Gastrocnemius medialis (tissue), 4 donors: ENCODE measurements around the gene OR6K3.

ENCODE experiments used
- POLR2A ChIP-seq, 2 donors: fragments of 450-650 bp; IDR thresholded peaks; one replicate each; pipeline ENCODE4 v1.6.1; 2017; ENCODE audit warnings: antibody characterized with exemption in 2 of 2, mild to moderate bottlenecking in 2 of 2, moderate library complexity in 2 of 2
- TF ChIP-seq, protein P1 (sequence below), 5 experiments: fragments of 450-650 bp in 3 of 5; fragments of 200-600 bp in 2 of 5; sonication (generic) in 2 of 5; IDR thresholded peaks in 4 of 5; conservative IDR thresholded peaks in 1 of 5; 1 replicate in 4 of 5; 2 replicates in 1 of 5; pipeline ENCODE4 v1.5.1; 2016 to 2019; ENCODE audit warnings: antibody characterized with exemption in 5 of 5, mild to moderate bottlenecking in 3 of 5, moderate library complexity in 3 of 5

DNA sequence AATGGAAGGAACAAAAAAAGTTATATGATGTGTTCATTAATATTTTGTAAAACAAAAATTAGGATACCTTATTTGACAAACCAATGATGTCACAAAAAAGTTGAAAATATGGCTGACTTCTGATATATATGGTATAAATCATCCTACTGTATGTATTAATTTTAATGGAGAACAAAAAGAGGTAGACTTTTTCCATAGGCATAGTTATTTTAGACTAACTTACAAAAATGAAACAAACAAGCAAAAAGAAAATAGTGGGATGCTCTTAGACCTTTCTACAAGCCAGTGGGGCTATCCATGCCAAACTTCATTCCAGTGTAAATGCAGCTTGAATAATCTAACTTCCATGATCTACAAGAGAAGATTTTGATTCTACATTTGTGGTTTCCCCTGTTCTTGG lies 33.5 kb downstream of the OR6K3 start:
- TF ChIP-seq, protein P1, sequence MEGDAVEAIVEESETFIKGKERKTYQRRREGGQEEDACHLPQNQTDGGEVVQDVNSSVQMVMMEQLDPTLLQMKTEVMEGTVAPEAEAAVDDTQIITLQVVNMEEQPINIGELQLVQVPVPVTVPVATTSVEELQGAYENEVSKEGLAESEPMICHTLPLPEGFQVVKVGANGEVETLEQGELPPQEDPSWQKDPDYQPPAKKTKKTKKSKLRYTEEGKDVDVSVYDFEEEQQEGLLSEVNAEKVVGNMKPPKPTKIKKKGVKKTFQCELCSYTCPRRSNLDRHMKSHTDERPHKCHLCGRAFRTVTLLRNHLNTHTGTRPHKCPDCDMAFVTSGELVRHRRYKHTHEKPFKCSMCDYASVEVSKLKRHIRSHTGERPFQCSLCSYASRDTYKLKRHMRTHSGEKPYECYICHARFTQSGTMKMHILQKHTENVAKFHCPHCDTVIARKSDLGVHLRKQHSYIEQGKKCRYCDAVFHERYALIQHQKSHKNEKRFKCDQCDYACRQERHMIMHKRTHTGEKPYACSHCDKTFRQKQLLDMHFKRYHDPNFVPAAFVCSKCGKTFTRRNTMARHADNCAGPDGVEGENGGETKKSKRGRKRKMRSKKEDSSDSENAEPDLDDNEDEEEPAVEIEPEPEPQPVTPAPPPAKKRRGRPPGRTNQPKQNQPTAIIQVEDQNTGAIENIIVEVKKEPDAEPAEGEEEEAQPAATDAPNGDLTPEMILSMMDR (IDR thresholded peaks at IDR 0.05 in 4 of 5, conservative IDR thresholded peaks at IDR 0.05 in 1 of 5) = no peak
- TF ChIP-seq POLR2A (IDR thresholded peaks at IDR 0.05) = no peak
